ENCODE measurements around the gene CAMSAP1.

Gene CAMSAP1

GRCh38 chr9:135817951-135818717, 89.2 kb downstream of the CAMSAP1 start:
- Histone ChIP-seq H3K9me3 (ENCODE audit: control extremely low read depth in 1 of 5, control insufficient read depth in 4 of 5, insufficient read depth in 2 of 5, low read depth in 1 of 5, low read length in 4 of 5) (no peaks in the 10 kb centered on the region), H3K4me3 (ENCODE audit: control insufficient read depth in 1 of 7, extremely low read depth in 1 of 7, insufficient read depth in 4 of 7, low read depth in 2 of 7, low read length in 6 of 7) (no peak overlapping the region), H3K36me3 (ENCODE audit: control insufficient read depth in 4 of 4, insufficient read depth in 4 of 4, low read length in 3 of 4) (peaks cover 20 to 92% (median 69%) of the 10 kb centered on the region in 4 experiments), H3K4me1 (ENCODE audit: control extremely low read depth in 1 of 4, control insufficient read depth in 4 of 4, insufficient read depth in 4 of 4, low read length in 3 of 4) (no peaks in the 10 kb centered on the region), H3K27me3 (replicated peaks in 2 of 5; ENCODE audit: control insufficient read depth in 4 of 5, insufficient read depth in 5 of 5, low read length in 4 of 5) (no peaks in the 10 kb centered on the region), H3K27ac (ENCODE audit: insufficient read depth in 1 of 2, low read depth in 1 of 2, low read length in 2 of 2, poor library complexity in 1 of 2, severe bottlenecking in 2 of 2) (no peak overlapping the region)
- WGBS (ENCODE audit: insufficient coverage), result 98% methylated on average over 64 of the region's 66 CpGs
- ChIA-PET CTCF (interaction anchor here (1.7 kb wide), 1 partner anchor 20 kb away, joined by 5 read pairs; no protein-coding TSS in a partner anchor), POLR2A (no interaction called here)
- DNase-seq, result no peak

- H3K9me3 ChIP-seq (ENCODE audit: control extremely low read depth in 1 of 5, control insufficient read depth in 4 of 5, insufficient read depth in 2 of 5, low read depth in 1 of 5, low read length in 4 of 5), result no peaks in the 10 kb centered on the region
- no peaks in the 10 kb centered on the region for H3K27me3 ChIP-seq (replicated peaks in 2 of 5; ENCODE audit: control insufficient read depth in 4 of 5, insufficient read depth in 5 of 5, low read length in 4 of 5)
- H3K36me3 ChIP-seq (ENCODE audit: control insufficient read depth in 4 of 4, insufficient read depth in 4 of 4, low read length in 3 of 4), result peaks cover 23 to 87% (median 63%) of the 10 kb centered on the region in 4 experiments
- CTCF ChIA-PET, result no interaction called here
- DNase-seq, result no peak
- H3K27ac ChIP-seq (ENCODE audit: insufficient read depth in 1 of 2, low read depth in 1 of 2, low read length in 2 of 2, poor library complexity in 1 of 2, severe bottlenecking in 2 of 2), result no peak overlapping the region
- POLR2A ChIA-PET, result no interaction called here
- H3K4me1 ChIP-seq (ENCODE audit: control extremely low read depth in 1 of 4, control insufficient read depth in 4 of 4, insufficient read depth in 4 of 4, low read length in 3 of 4), result no peaks in the 10 kb centered on the region
- H3K4me3 ChIP-seq (ENCODE audit: control insufficient read depth in 1 of 7, extremely low read depth in 1 of 7, insufficient read depth in 4 of 7, low read depth in 2 of 7, low read length in 6 of 7), result no peak overlapping the region
- WGBS (ENCODE audit: insufficient coverage), result 99% methylated on average over 9 of the region's 12 CpGs
Observed at GRCh38 chr9:135816651-135816970, 90.7 kb downstream of the CAMSAP1 start.

GRCh38 chr9:135815830-135816650, 91.3 kb downstream of the CAMSAP1 start:
- no peaks in the 10 kb centered on the region for H3K9me3 ChIP-seq (ENCODE audit: control extremely low read depth in 1 of 5, control insufficient read depth in 4 of 5, insufficient read depth in 2 of 5, low read depth in 1 of 5, low read length in 4 of 5)
- H3K27ac ChIP-seq (ENCODE audit: insufficient read depth in 1 of 2, low read depth in 1 of 2, low read length in 2 of 2, poor library complexity in 1 of 2, severe bottlenecking in 2 of 2), result no peak overlapping the region
- no peak overlapping the region for H3K4me3 ChIP-seq (ENCODE audit: control insufficient read depth in 1 of 7, extremely low read depth in 1 of 7, insufficient read depth in 4 of 7, low read depth in 2 of 7, low read length in 6 of 7)
- H3K4me1 ChIP-seq (ENCODE audit: control extremely low read depth in 1 of 4, control insufficient read depth in 4 of 4, insufficient read depth in 4 of 4, low read length in 3 of 4), result no peaks in the 10 kb centered on the region
- peaks cover 28 to 87% (median 66%) of the 10 kb centered on the region in 4 experiments for H3K36me3 ChIP-seq (ENCODE audit: control insufficient read depth in 4 of 4, insufficient read depth in 4 of 4, low read length in 3 of 4)
- CTCF ChIA-PET, result no interaction called here
- 95% methylated on average over 22 of the region's 28 CpGs for WGBS (ENCODE audit: insufficient coverage)
- no peak for DNase-seq
- POLR2A ChIA-PET, result no interaction called here
- H3K27me3 ChIP-seq (replicated peaks in 2 of 5; ENCODE audit: control insufficient read depth in 4 of 5, insufficient read depth in 5 of 5, low read length in 4 of 5), result no peaks in the 10 kb centered on the region

GRCh38 chr9:135815413-135815812, 91.9 kb downstream of the CAMSAP1 start:
- WGBS (ENCODE audit: insufficient coverage), result 100% methylated on average over 2 of the region's 4 CpGs
- ChIA-PET POLR2A (no interaction called here), CTCF (no interaction called here)
- no peaks in the 10 kb centered on the region for H3K4me1 ChIP-seq (ENCODE audit: control extremely low read depth in 1 of 4, control insufficient read depth in 4 of 4, insufficient read depth in 4 of 4, low read length in 3 of 4)
- H3K36me3 ChIP-seq (ENCODE audit: control insufficient read depth in 4 of 4, insufficient read depth in 4 of 4, low read length in 3 of 4), result peaks cover 30 to 87% (median 67%) of the 10 kb centered on the region in 4 experiments
- no peak overlapping the region for H3K27ac ChIP-seq (ENCODE audit: insufficient read depth in 1 of 2, low read depth in 1 of 2, low read length in 2 of 2, poor library complexity in 1 of 2, severe bottlenecking in 2 of 2)
- no peaks in the 10 kb centered on the region for H3K9me3 ChIP-seq (ENCODE audit: control extremely low read depth in 1 of 5, control insufficient read depth in 4 of 5, insufficient read depth in 2 of 5, low read depth in 1 of 5, low read length in 4 of 5)
- DNase-seq, result no peak
- no peaks in the 10 kb centered on the region for H3K27me3 ChIP-seq (replicated peaks in 2 of 5; ENCODE audit: control insufficient read depth in 4 of 5, insufficient read depth in 5 of 5, low read length in 4 of 5)
- H3K4me3 ChIP-seq (ENCODE audit: control insufficient read depth in 1 of 7, extremely low read depth in 1 of 7, insufficient read depth in 4 of 7, low read depth in 2 of 7, low read length in 6 of 7), result no peak overlapping the region

- Histone ChIP-seq H3K4me3 (ENCODE audit: control insufficient read depth in 1 of 7, extremely low read depth in 1 of 7, insufficient read depth in 4 of 7, low read depth in 2 of 7, low read length in 6 of 7) (no peak overlapping the region), H3K27ac (ENCODE audit: insufficient read depth in 1 of 2, low read depth in 1 of 2, low read length in 2 of 2, poor library complexity in 1 of 2, severe bottlenecking in 2 of 2) (no peak overlapping the region), H3K9me3 (ENCODE audit: control extremely low read depth in 1 of 5, control insufficient read depth in 4 of 5, insufficient read depth in 2 of 5, low read depth in 1 of 5, low read length in 4 of 5) (no peaks in the 10 kb centered on the region), H3K27me3 (replicated peaks in 2 of 5; ENCODE audit: control insufficient read depth in 4 of 5, insufficient read depth in 5 of 5, low read length in 4 of 5) (no peaks in the 10 kb centered on the region), H3K4me1 (ENCODE audit: control extremely low read depth in 1 of 4, control insufficient read depth in 4 of 4, insufficient read depth in 4 of 4, low read length in 3 of 4) (no peaks in the 10 kb centered on the region), H3K36me3 (ENCODE audit: control insufficient read depth in 4 of 4, insufficient read depth in 4 of 4, low read length in 3 of 4) (peaks cover 31 to 85% (median 66%) of the 10 kb centered on the region in 4 experiments)
- ChIA-PET CTCF (no interaction called here), POLR2A (no interaction called here)
- WGBS (ENCODE audit: insufficient coverage), result 100% methylated on average over 6 of the region's 12 CpGs
- DNase-seq, result no peak
Observed at GRCh38 chr9:135814421-135815095, 92.8 kb downstream of the CAMSAP1 start.

GRCh38 chr9:135813671-135814290, 93.6 kb downstream of the CAMSAP1 start:
- peaks cover 31 to 84% (median 64%) of the 10 kb centered on the region in 4 experiments for H3K36me3 ChIP-seq (ENCODE audit: control insufficient read depth in 4 of 4, insufficient read depth in 4 of 4, low read length in 3 of 4)
- 96% methylated on average over 9 of the region's 14 CpGs for WGBS (ENCODE audit: insufficient coverage)

More at GRCh38 chr9:135813671-135814290, 93.6 kb downstream of the CAMSAP1 start:
- CTCF ChIA-PET, result no interaction called here
- Histone ChIP-seq H3K4me3 (ENCODE audit: control insufficient read depth in 1 of 7, extremely low read depth in 1 of 7, insufficient read depth in 4 of 7, low read depth in 2 of 7, low read length in 6 of 7) (no peak overlapping the region), H3K4me1 (ENCODE audit: control extremely low read depth in 1 of 4, control insufficient read depth in 4 of 4, insufficient read depth in 4 of 4, low read length in 3 of 4) (no peaks in the 10 kb centered on the region), H3K27me3 (replicated peaks in 2 of 5; ENCODE audit: control insufficient read depth in 4 of 5, insufficient read depth in 5 of 5, low read length in 4 of 5) (no peaks in the 10 kb centered on the region), H3K9me3 (ENCODE audit: control extremely low read depth in 1 of 5, control insufficient read depth in 4 of 5, insufficient read depth in 2 of 5, low read depth in 1 of 5, low read length in 4 of 5) (no peaks in the 10 kb centered on the region), H3K27ac (ENCODE audit: insufficient read depth in 1 of 2, low read depth in 1 of 2, low read length in 2 of 2, poor library complexity in 1 of 2, severe bottlenecking in 2 of 2) (no peak overlapping the region)
- DNase-seq, result no peak
- POLR2A ChIA-PET, result no interaction called here

Measured in common myeloid progenitor, CD34-positive (primary cell).